Activated effector memory CD4-positive, alpha-beta T cell treated with anti-CD3 and anti-CD28 coated beads, Interleukin-2, amount 50 U/mL, for 16 hours (primary cell): ENCODE measurements around the gene BCL2L12.
"Not testable (repeated sequence)": the region's sequence is repeated elsewhere in the genome, so short reads cannot be mapped to it uniquely, and the experiment has no call there.

Experiments used
- DNase-seq: peaks from one replicate; pipeline ENCODE4 v3.0.0-alpha.2; 2020

Gene BCL2L12

DNA sequence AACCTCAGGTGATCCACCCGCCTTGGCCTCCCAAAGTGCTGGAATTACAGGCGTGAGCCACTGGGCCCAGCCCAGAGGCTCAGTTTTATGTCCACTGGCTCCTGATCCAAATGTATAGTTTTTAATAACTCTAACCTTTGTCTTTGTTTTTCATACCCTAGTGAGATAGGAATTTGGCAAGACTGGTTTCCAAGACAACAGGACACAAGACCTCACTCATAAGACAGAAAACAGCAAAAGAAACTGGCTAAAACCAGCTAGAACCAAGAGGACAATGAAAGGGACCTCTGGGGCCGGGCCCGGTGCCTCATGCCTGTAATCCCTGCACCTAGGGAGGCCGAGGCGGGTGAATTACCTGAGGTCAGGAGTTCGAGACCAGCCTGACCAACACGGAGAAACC, 52.8 kb downstream of the BCL2L12 start:
- DNase-seq, result no peak

DNA sequence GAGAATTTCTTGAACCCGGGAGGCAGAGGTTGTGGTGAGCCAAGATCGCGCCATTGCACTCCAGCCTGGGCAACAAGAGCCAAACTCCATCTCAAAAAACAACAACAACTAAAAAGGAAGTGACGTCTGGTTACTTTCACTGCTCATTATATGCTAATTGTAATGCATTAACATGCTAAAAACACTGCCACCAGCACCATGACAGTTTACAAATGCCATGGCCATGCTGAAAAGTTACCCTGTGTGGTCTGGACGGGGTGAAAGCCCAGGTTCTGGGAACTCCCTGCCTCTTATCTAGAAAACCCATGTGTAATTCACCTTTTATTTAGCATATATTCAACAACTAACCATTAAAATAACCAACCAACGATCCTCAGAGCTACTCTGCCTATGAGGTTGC, 53.3 kb downstream of the BCL2L12 start:
- DNase-seq, result no peak

DNA sequence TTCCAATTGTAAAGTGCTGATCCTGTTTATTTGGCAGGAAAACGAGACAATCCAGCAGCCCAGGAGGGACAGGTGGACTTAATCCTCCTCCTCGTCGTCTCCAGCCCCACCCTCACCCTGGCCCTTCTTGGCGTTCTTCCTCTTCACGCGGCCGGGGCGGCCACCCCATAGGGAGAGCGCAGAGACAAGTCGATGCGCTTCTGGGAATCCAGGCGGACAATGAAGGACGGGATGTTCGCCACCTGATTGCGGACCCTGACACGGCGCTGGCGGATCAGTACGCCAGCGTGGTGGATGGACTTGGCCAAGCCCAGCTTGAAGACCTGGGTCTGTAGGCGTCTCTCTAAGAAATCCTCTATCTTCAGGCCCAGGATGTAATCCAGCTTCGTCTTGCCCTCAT, 53.7 kb downstream of the BCL2L12 start:
- DNase-seq, result not testable (repeated sequence)
